HL-60 (cell line): Measurements from ENCODE around the gene PTPN7.
"Not testable (repeated sequence)": the region's sequence is repeated elsewhere in the genome, so short reads cannot be mapped to it uniquely, and the experiment has no call there.

Experiments used
- DNase-seq, 2 experiments: peaks; one replicate each; pipeline ENCODE4 v3.0.0-alpha.2; 2010 to 2020; ENCODE audit warnings: low read depth in 1 of 2, low spot score in 1 of 2
- H3K27ac ChIP-seq: fragments of 250-450 bp; sonication (Bioruptor Pico); replicated peaks from 2 replicates; pipeline ENCODE4 v1.5.1; 2020; ENCODE audit warnings: mild to moderate bottlenecking, moderate library complexity
- H3K27me3 ChIP-seq: fragments of 250-450 bp; sonication (Bioruptor Pico); 2 replicates; pipeline ENCODE4 v1.5.1; 2021; ENCODE audit warnings: mild to moderate bottlenecking, moderate library complexity; ENCODE audit not compliant: insufficient read depth, poor library complexity, severe bottlenecking
- H3K4me3 ChIP-seq: replicated peaks from 2 replicates; pipeline ENCODE4 v1.5.1; 2011; ENCODE audit warnings: mild to moderate bottlenecking, control low read depth, low read length; ENCODE audit not compliant: insufficient read depth
- GABPA ChIP-seq: IDR thresholded peaks from 2 replicates; pipeline ENCODE4 v1.6.1; 2012; ENCODE audit warnings: low read depth
- POLR2AphosphoS5 ChIP-seq: IDR thresholded peaks from 2 replicates; pipeline ENCODE4 v1.6.1; 2012; ENCODE audit warnings: low read depth
- REST ChIP-seq: IDR thresholded peaks from 2 replicates; pipeline ENCODE4 v1.6.1; 2012; ENCODE audit warnings: low read depth; ENCODE audit not compliant: insufficient replicate concordance
- SPI1 ChIP-seq: IDR thresholded peaks from 2 replicates; pipeline ENCODE4 v1.6.1; 2012; ENCODE audit warnings: low read depth, mild to moderate bottlenecking, borderline replicate concordance
- TF ChIP-seq, protein P1 (sequence below): IDR thresholded peaks from one replicate; pipeline ENCODE4 v1.5.1; 2011; ENCODE audit warnings: low read length, control low read depth, inconsistent platforms; ENCODE audit not compliant: insufficient read depth

The PTPN7 gene

DNA sequence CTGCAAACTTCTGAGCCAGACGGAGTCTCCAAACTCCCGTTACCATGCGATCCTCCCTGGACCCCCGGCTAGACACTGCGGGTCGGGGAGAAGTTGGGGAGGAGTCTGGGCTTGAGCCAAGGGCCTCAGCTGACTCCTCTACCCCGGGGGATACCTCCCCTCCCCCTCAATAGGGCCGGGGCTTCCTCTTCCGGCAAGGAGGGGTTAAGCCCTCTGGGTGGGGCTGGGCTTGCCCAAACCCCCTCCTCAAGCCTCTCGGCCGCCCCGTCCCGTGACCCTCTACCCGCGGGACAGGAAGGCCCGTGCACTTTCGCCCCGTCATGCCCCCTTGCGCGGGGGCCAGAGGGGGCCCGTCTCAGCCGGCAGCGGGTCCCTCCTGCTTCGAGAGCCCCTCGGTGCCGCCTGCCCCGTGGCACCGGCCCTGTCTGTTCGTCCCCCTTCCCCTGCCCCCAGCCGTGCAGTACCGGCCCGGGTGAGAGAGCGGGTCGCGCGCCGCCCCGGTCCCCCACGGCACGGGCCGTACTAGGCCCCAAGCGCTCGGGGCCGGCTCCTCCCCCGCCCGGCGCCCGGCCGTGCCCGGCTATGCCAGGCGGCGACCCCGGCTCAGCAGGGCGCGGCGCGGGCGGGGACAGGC is 16.5 kb downstream of the PTPN7 start:
- Histone ChIP-seq H3K27ac (peak overlapping the region; percentile 95), H3K4me3 (peak overlapping the region; percentile 87), H3K27me3 (no peaks in the 10 kb centered on the region)
- peak in 1 of 2 experiments; percentile 59 for DNase-seq
- TF ChIP-seq POLR2AphosphoS5 (peak; percentile 31; the same call in 1 of the 2 replicates), GABPA (no peak)
- TF ChIP-seq, protein P1, sequence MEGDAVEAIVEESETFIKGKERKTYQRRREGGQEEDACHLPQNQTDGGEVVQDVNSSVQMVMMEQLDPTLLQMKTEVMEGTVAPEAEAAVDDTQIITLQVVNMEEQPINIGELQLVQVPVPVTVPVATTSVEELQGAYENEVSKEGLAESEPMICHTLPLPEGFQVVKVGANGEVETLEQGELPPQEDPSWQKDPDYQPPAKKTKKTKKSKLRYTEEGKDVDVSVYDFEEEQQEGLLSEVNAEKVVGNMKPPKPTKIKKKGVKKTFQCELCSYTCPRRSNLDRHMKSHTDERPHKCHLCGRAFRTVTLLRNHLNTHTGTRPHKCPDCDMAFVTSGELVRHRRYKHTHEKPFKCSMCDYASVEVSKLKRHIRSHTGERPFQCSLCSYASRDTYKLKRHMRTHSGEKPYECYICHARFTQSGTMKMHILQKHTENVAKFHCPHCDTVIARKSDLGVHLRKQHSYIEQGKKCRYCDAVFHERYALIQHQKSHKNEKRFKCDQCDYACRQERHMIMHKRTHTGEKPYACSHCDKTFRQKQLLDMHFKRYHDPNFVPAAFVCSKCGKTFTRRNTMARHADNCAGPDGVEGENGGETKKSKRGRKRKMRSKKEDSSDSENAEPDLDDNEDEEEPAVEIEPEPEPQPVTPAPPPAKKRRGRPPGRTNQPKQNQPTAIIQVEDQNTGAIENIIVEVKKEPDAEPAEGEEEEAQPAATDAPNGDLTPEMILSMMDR: no peak

- Histone ChIP-seq H3K27ac (peak overlapping the region; percentile 95), H3K4me3 (peak overlapping the region; percentile 87), H3K27me3 (no peaks in the 10 kb centered on the region)
- DNase-seq: peak in 1 of 2 experiments; percentile 81
- TF ChIP-seq, protein P1: no peak
- TF ChIP-seq SPI1: peak; percentile 39; the same call in 1 of the 2 replicates
These were observed 17.2 kb downstream of the PTPN7 start for GRCh38 chr1:202143011-202143767.

GRCh38 chr1:202141468-202141867 is 18.9 kb downstream of the PTPN7 start:
- not testable (repeated sequence) for H3K27ac ChIP-seq, DNase-seq, H3K27me3 ChIP-seq, H3K4me3 ChIP-seq

- DNase-seq: no peak
- TF ChIP-seq, protein P1: no peak
- no peak for TF ChIP-seq REST
- no peak for TF ChIP-seq GABPA
- no peak for TF ChIP-seq SPI1
- TF ChIP-seq POLR2AphosphoS5: no peak
- Histone ChIP-seq H3K4me3 (no peak overlapping the region), H3K27me3 (no peaks in the 10 kb centered on the region), H3K27ac (no peak overlapping the region)
These were observed 19.6 kb downstream of the PTPN7 start for GRCh38 chr1:202140833-202141232.

DNA sequence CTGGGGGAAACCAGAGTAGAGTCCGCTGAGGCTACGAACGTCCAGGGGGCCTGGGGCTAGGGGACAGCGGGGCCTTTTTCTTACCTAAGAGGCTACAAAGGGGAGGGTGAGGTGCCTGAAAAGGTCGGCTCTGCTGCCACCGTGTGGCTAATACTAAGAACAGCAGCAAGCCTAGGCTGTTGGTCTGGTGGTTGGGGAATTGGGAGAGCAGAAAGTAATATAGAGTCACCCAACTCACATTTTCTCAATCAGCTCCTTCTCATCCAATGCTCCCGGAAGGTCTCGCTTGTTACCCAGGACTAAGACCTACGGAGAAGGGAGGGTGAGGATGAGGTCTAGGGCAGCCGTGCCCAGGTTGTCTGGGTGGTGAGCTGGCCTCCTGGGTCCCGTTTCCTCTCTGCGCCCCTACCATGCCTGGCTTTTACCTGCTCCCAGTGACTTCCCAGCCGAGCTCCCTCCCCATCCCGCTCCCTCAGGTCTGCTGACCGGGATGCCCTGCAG is 25.1 kb downstream of the PTPN7 start:
- TF ChIP-seq, protein P1: peak; percentile 91
- TF ChIP-seq REST: no peak
- H3K27ac ChIP-seq: no peak overlapping the region
- peak; percentile 36 to 64 for DNase-seq
- H3K4me3 ChIP-seq: no peak overlapping the region
- H3K27me3 ChIP-seq: no peaks in the 10 kb centered on the region
